Muscle of arm (tissue), 12 donors: ENCODE measurements around the gene HOXA10. TPM values are rescaled to one million over a fixed set of nuclear protein-coding genes. Genes with fewer than 3 reads are reported as not detected.

Experiments
- DNase-seq: peaks from one replicate; pipeline ENCODE4 v3.0.0-alpha.2; 2013
- polyA plus RNA-seq, 12 donors: library from polyadenylated mRNA; unstranded; fragments of 120-200 nt; gene quantifications; one replicate each; pipeline ENCODE4 v1.2.1, GENCODE V29; 2013; ENCODE audit not compliant: insufficient read length in 12 of 12

HOXA10 gene
- polyA plus RNA-seq, 12 donors = 19.4 to 41.0 (median 28.5) TPM; not detected in 1

GRCh38 chr7:27192546-27193334 is 18.6 kb upstream of the HOXA10 start:
- DNase-seq = no peak

- DNase-seq = no peak
Observed at GRCh38 chr7:27191833-27192545, 17.9 kb upstream of the HOXA10 start.

- no peak for DNase-seq
Observed at GRCh38 chr7:27191161-27191731, 17.1 kb upstream of the HOXA10 start.

- no peak for DNase-seq
Observed at GRCh38 chr7:27189997-27190748, 16.1 kb upstream of the HOXA10 start.

- no peak for DNase-seq
Observed at GRCh38 chr7:27189295-27189996, 15.3 kb upstream of the HOXA10 start.

GRCh38 chr7:27188386-27189294 is 14.5 kb upstream of the HOXA10 start:
- DNase-seq = no peak

GRCh38 chr7:27187475-27188385 is 13.6 kb upstream of the HOXA10 start:
- no peak for DNase-seq

GRCh38 chr7:27186668-27187474 is 12.8 kb upstream of the HOXA10 start:
- DNase-seq = no peak

- no peak for DNase-seq
Observed at GRCh38 chr7:27185854-27186667, 11.9 kb upstream of the HOXA10 start.

GRCh38 chr7:27185013-27185853 is 11.1 kb upstream of the HOXA10 start, which contains the start of gene HOXA11:
HOXA11 (minus strand) TSS chr7:27185232; CDS start chr7:27185144, 88 bp downstream.
- no peak for DNase-seq

GRCh38 chr7:27184337-27185012 is 10.4 kb upstream of the HOXA10 start:
- DNase-seq = no peak

GRCh38 chr7:27183682-27184336 is 9.7 kb upstream of the HOXA10 start:
- DNase-seq = no peak

- DNase-seq = no peak
Observed at GRCh38 chr7:27182861-27183681, 9.0 kb upstream of the HOXA10 start.

- no peak for DNase-seq
Observed at GRCh38 chr7:27182285-27182841, 8.2 kb upstream of the HOXA10 start.
